ENCODE results near the gene BTBD9.

DNA sequence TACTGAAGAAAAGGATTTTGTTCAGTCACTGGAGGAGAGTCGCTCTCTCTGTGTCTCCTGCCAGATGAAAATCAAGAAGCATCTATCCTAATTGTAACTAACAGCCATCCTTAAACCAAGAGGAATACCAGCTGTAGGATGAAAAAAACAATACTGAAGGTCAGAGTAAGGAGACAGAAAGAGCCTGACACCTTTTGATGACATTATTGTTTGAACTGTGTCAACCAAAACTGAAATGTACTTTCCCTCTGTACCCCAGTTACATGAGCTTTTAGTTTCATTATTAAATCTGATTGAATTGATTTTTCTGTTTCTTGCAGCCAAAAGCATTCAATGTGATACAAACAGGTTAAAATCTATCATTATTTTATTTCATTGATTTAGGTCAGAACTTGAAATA lies 17.2 kb upstream of the BTBD9 start:
- TF ChIP-seq, protein P1, sequence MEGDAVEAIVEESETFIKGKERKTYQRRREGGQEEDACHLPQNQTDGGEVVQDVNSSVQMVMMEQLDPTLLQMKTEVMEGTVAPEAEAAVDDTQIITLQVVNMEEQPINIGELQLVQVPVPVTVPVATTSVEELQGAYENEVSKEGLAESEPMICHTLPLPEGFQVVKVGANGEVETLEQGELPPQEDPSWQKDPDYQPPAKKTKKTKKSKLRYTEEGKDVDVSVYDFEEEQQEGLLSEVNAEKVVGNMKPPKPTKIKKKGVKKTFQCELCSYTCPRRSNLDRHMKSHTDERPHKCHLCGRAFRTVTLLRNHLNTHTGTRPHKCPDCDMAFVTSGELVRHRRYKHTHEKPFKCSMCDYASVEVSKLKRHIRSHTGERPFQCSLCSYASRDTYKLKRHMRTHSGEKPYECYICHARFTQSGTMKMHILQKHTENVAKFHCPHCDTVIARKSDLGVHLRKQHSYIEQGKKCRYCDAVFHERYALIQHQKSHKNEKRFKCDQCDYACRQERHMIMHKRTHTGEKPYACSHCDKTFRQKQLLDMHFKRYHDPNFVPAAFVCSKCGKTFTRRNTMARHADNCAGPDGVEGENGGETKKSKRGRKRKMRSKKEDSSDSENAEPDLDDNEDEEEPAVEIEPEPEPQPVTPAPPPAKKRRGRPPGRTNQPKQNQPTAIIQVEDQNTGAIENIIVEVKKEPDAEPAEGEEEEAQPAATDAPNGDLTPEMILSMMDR (IDR thresholded peaks at IDR 0.05), result no peak
- no peak for TF ChIP-seq EZH2 (IDR thresholded peaks at IDR 0.05; ENCODE audit: borderline replicate concordance, insufficient read depth, low read depth, low read length, poor library complexity, severe bottlenecking)

Data from B cell (primary cell).